HFF-Myc (cell line): ENCODE data around the gene EVL.
"Not testable (repeated sequence)": the region's sequence is repeated elsewhere in the genome, so short reads cannot be mapped to it uniquely, and the experiment has no call there.

Source experiments
- DNase-seq: peaks from one replicate; pipeline ENCODE4 v3.0.0-alpha.2; 2011; ENCODE audit warnings: low read depth; ENCODE audit errors: extremely low read depth
- H3K4me3 ChIP-seq: replicated peaks from 2 replicates; pipeline ENCODE4 v1.5.1; 2011; ENCODE audit warnings: low read depth, mild to moderate bottlenecking, control low read depth, low read length
- TF ChIP-seq, protein P1 (sequence below): IDR thresholded peaks from 2 replicates; pipeline ENCODE4 v1.5.1; 2012; ENCODE audit warnings: mild to moderate bottlenecking, low read depth, low read length, control low read depth; ENCODE audit errors: missing control alignments

EVL gene

DNA sequence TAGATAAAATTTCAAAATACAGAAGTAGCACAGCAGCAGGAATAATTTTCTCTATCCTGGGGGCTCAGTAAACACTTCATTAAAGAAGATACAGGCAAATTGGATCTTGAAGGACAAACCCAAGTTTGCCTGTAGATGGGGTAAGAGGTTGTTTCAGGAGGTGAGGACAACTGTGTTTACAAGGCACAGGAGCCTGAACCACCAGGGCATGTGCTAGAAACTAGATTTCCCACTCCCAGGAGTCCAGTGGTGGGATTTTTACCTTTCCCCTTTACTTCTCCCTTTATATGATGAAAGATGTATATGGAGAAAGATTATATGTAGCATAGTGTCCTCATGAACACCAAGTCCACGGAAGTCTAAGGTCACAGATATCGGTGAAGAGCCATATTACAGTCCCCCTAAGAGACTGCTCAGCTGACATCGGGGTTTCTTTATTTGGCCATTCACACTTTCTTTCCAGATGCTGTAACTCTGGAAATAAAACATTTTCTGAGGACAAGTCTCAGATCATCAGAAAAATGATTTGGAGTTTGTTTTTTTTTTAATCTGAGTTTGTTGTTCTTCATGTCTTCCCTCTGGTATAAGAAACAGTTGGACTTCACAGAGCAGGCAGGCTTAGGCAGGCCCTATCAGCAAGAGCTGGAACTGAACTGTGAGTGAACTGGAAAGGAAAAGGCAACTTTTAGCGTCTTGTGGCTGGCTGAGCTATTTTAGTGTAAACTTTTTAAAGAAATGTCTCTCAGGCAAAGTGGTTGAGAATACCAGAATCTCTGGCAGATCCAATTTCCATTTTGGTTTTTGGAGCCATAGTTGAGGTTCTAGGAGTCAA is 8.0 kb upstream of the EVL start:
- no peak for DNase-seq
- no peak overlapping the region for H3K4me3 ChIP-seq
- TF ChIP-seq, protein P1, sequence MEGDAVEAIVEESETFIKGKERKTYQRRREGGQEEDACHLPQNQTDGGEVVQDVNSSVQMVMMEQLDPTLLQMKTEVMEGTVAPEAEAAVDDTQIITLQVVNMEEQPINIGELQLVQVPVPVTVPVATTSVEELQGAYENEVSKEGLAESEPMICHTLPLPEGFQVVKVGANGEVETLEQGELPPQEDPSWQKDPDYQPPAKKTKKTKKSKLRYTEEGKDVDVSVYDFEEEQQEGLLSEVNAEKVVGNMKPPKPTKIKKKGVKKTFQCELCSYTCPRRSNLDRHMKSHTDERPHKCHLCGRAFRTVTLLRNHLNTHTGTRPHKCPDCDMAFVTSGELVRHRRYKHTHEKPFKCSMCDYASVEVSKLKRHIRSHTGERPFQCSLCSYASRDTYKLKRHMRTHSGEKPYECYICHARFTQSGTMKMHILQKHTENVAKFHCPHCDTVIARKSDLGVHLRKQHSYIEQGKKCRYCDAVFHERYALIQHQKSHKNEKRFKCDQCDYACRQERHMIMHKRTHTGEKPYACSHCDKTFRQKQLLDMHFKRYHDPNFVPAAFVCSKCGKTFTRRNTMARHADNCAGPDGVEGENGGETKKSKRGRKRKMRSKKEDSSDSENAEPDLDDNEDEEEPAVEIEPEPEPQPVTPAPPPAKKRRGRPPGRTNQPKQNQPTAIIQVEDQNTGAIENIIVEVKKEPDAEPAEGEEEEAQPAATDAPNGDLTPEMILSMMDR, result peak; percentile 6

GRCh38 chr14:100058777-100059437 is 6.3 kb upstream of the EVL start:
- H3K4me3 ChIP-seq, result no peak overlapping the region
- DNase-seq, result no peak
- TF ChIP-seq, protein P1, result no peak

- DNase-seq, result no peak
- TF ChIP-seq, protein P1, result no peak
- no peak overlapping the region for H3K4me3 ChIP-seq
Measured at GRCh38 chr14:100059438-100059781, 5.8 kb upstream of the EVL start.

DNA sequence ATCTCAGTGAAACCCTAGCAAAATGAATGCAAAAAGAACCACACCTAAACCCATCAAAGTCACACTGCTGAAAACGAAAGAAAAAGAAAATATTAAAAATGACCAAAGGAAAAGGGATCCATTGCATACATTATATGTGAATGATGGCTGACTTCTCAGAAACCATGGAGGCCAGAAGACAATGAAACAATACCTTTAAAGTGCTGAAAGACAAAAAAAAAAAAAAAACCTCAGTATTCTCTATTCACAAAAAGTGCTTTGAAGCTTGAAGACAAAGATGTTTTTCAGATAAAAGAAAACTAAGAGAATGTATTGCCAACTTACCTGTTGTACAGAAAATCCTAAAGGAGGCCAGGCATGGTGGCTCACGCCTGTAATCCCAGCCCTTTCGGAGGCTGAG is 4.5 kb upstream of the EVL start:
- TF ChIP-seq, protein P1, result no peak
- DNase-seq, result no peak

GRCh38 chr14:100062590-100062989 is 2.6 kb upstream of the EVL start:
- H3K4me3 ChIP-seq, result no peak overlapping the region
- TF ChIP-seq, protein P1, result no peak
- no peak for DNase-seq

More for the DNA sequence above, 4.5 kb upstream of the EVL start:
- no peak overlapping the region for H3K4me3 ChIP-seq

DNA sequence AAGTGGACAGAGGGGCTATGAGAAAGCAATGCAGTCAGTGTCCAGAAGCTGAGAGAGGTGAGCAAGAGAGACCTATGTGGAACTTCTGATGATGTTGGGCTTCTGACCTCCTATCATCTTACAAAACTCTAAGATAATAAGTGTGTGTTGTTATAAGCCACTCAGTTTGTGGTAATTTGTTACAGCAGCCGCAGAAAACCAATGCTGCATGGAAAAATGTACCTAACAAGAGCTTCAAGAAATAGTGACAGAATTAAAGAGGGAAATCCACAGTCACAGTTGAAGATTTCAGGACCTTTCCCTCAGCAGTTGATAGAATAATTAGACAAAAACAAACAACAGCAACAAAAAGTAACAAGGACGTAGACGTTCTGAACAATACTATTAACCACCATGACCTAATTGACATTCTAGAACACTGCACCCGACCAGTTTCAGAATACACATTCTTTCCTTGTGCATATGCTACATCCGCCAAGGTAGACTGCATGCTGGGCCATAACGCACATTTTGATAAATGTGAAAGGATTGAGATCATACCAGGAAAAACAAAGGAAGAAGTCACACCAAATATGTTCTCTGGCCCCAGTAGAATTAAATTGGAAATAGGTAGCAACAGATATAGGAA is 1.8 kb upstream of the EVL start:
- no peak overlapping the region for H3K4me3 ChIP-seq
- TF ChIP-seq, protein P1, result no peak
- DNase-seq, result no peak

GRCh38 chr14:100064335-100065092 is 708 bp upstream of the EVL start:
- not testable (repeated sequence) for H3K4me3 ChIP-seq, DNase-seq
